PC-9 (cell line): ENCODE measurements around the gene PIAS1.

Experiments used
- EZH2 ChIP-seq: fragments of 200-600 bp; sonication (generic); IDR thresholded peaks from 2 replicates; pipeline ENCODE4 v1.8.0; 2017; ENCODE audit warnings: antibody characterized with exemption, low read depth
- TF ChIP-seq, protein P1 (sequence below): fragments of 200-600 bp; sonication (generic); conservative IDR thresholded peaks from 2 replicates; pipeline ENCODE4 v1.6.1; 2017; ENCODE audit warnings: mixed run types, antibody characterized with exemption, mild to moderate bottlenecking, moderate library complexity

DNA sequence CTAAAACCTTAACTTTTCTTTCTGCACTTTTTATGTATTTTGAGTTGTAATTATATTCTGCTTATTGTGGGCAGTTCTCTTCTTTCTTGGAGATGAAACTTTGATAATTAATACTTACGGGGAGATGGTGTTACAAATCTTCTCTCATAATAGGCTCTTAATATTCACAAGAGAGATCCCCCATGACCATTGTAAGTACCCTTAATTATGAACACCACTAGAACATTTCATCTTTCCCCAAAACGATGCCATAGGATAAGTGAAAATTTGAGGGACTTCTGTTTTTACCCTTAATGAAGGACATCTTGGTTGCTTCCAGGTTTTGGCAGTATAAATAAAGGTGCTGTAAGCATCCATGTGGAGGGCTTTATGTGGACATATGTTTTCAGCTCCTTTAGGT is 60.7 kb downstream of the PIAS1 start:
- TF ChIP-seq, protein P1, sequence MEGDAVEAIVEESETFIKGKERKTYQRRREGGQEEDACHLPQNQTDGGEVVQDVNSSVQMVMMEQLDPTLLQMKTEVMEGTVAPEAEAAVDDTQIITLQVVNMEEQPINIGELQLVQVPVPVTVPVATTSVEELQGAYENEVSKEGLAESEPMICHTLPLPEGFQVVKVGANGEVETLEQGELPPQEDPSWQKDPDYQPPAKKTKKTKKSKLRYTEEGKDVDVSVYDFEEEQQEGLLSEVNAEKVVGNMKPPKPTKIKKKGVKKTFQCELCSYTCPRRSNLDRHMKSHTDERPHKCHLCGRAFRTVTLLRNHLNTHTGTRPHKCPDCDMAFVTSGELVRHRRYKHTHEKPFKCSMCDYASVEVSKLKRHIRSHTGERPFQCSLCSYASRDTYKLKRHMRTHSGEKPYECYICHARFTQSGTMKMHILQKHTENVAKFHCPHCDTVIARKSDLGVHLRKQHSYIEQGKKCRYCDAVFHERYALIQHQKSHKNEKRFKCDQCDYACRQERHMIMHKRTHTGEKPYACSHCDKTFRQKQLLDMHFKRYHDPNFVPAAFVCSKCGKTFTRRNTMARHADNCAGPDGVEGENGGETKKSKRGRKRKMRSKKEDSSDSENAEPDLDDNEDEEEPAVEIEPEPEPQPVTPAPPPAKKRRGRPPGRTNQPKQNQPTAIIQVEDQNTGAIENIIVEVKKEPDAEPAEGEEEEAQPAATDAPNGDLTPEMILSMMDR: no peak
- no peak for TF ChIP-seq EZH2
